Tibial artery (tissue), 4 donors: ENCODE measurements around the gene ZNF367.

Experiments used
- DNase-seq, 2 donors: peaks; one replicate each; pipeline ENCODE4 v3.0.0-alpha.2; 2019
- H3K27ac ChIP-seq, 2 donors: fragments of 200-600 bp; sonication (generic) in 1 of 2; 1 replicate in 1 of 2; 2 replicates in 1 of 2; pipeline ENCODE4 v1.5.1; 2018 to 2019; ENCODE audit warnings: mild to moderate bottlenecking in 1 of 2
- H3K27me3 ChIP-seq, 2 donors: fragments of 200-600 bp; sonication (generic) in 1 of 2; one replicate each; pipeline versions ENCODE4 v1.5.1 to v1.6.0; 2016 to 2019
- H3K36me3 ChIP-seq, 3 donors: fragments of 200-600 bp; sonication (generic) in 2 of 3; one replicate each; pipeline ENCODE4 v1.5.1; 2016 to 2019; ENCODE audit warnings: mild to moderate bottlenecking in 2 of 3
- H3K4me1 ChIP-seq, 4 donors: fragments of 200-600 bp; sonication (generic) in 2 of 4; 1 replicate in 3 of 4; 2 replicates in 1 of 4; pipeline ENCODE4 v1.5.1; 2016 to 2019
- H3K4me3 ChIP-seq, 2 donors: fragments of 200-600 bp; sonication (generic) in 1 of 2; 1 replicate in 1 of 2; 2 replicates in 1 of 2; pipeline ENCODE4 v1.5.1; 2018 to 2019; ENCODE audit warnings: mild to moderate bottlenecking in 2 of 2
- H3K9me3 ChIP-seq, 3 donors: fragments of 200-600 bp; sonication (generic) in 1 of 3; one replicate each; pipeline ENCODE4 v1.5.1; 2016 to 2019
- intact Hi-C: fragments of 100-400 bp; cut with DNase I; formaldehyde crosslinking; loops from one replicate; pipeline ENCODE4 v1.15.0; 2023; ENCODE audit warnings: low total_unique reads
- TF ChIP-seq, protein P1 (sequence below), 2 experiments: fragments of 200-600 bp in 1 of 2; fragments of 450-650 bp in 1 of 2; IDR thresholded peaks; one replicate each; pipeline ENCODE4 v1.5.1; 2017 to 2019; ENCODE audit warnings: antibody characterized with exemption in 2 of 2, mild to moderate bottlenecking in 1 of 2, moderate library complexity in 1 of 2

ZNF367 gene

DNA sequence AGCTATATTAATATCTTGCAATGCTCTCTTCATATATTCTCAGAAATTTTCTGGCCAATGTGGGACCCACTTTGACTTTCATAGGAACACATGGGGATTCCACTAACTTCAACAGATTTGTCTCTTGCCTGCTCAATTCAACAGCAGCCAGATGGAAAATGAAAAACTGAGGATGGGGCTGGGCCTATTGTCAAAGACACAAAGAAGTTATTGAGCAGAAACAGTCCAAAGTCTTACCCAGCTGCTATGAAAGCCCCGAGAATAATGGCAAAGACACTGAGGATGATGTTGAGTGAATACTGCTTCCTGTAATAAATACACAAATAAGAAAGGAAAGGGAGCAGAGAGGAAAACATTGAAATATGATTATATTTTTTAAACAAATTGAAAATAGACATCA lies 67.3 kb downstream of the ZNF367 start:
- Histone ChIP-seq H3K4me1 (no peaks in the 10 kb centered on the region), H3K36me3 (peaks cover 13 to 39% (median 30%) of the 10 kb centered on the region in 3 donors), H3K27ac (no peak overlapping the region), H3K4me3 (no peak overlapping the region), H3K9me3 (no peaks in the 10 kb centered on the region), H3K27me3 (no peaks in the 10 kb centered on the region)
- intact Hi-C loops, result no loop called here
- DNase-seq, result no peak
- TF ChIP-seq, protein P1, sequence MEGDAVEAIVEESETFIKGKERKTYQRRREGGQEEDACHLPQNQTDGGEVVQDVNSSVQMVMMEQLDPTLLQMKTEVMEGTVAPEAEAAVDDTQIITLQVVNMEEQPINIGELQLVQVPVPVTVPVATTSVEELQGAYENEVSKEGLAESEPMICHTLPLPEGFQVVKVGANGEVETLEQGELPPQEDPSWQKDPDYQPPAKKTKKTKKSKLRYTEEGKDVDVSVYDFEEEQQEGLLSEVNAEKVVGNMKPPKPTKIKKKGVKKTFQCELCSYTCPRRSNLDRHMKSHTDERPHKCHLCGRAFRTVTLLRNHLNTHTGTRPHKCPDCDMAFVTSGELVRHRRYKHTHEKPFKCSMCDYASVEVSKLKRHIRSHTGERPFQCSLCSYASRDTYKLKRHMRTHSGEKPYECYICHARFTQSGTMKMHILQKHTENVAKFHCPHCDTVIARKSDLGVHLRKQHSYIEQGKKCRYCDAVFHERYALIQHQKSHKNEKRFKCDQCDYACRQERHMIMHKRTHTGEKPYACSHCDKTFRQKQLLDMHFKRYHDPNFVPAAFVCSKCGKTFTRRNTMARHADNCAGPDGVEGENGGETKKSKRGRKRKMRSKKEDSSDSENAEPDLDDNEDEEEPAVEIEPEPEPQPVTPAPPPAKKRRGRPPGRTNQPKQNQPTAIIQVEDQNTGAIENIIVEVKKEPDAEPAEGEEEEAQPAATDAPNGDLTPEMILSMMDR (IDR thresholded peaks at IDR 0.05), result no peak

DNA sequence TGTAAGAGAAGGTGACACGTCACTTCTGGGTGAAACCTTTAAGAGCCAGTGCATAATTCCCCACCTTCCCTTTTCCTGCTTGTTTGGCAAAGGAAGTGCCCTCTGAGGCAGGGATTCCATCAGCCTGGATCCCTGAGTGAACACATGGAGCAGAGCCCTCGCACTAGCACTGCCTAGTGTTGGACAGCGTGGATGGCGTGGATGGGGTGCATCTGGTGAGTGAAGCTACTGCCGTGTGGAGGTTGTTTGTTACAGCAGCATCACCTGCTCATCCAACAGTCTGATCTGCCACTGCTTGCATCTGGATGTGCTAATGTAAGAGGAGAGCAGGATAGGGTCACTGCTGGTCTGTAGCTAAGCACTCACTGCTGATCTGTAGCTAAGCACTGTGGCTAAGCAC lies 69.9 kb downstream of the ZNF367 start:
- H3K36me3 ChIP-seq, result peaks cover 12 to 30% (median 19%) of the 10 kb centered on the region in 3 donors
- no peak overlapping the region for H3K27ac ChIP-seq
- intact Hi-C loops, result no loop called here

DNA sequence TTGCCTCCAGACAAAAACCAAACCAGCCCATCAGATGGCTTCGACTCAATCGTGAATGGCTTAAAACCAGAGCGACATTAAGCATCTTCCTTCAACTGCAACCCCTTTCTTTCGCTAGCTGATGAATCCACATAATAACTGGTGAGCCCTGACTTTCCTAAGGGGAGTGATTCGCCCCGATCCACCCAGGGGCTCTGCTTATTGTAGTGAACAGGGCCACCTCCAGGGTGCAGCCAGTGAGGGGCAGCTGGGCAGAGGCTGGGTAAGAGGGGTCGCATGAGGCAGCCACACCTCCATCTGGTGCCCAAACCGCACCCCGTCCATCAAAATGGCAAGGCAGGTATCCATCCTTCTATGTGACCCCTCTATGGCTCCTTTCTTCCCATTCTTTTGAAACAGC lies 72.6 kb downstream of the ZNF367 start:
- no peak overlapping the region for H3K4me3 ChIP-seq
- no peak for DNase-seq
- intact Hi-C loops, result no loop called here
- no peaks in the 10 kb centered on the region for H3K27me3 ChIP-seq
- peaks cover 25 to 38% (median 29%) of the 10 kb centered on the region in 3 donors for H3K36me3 ChIP-seq
- H3K9me3 ChIP-seq, result no peaks in the 10 kb centered on the region
- H3K4me1 ChIP-seq, result peaks cover 0 to 11% (median 0%) of the 10 kb centered on the region in 4 donors
- peak overlapping the region; percentile 0 to 12 for H3K27ac ChIP-seq
- TF ChIP-seq, protein P1 (IDR thresholded peaks at IDR 0.05), result no peak

More for the DNA sequence above, 69.9 kb downstream of the ZNF367 start:
- H3K4me3 ChIP-seq, result no peak overlapping the region
- TF ChIP-seq, protein P1 (IDR thresholded peaks at IDR 0.05), result no peak
- H3K27me3 ChIP-seq, result no peaks in the 10 kb centered on the region
- H3K9me3 ChIP-seq, result no peaks in the 10 kb centered on the region
- DNase-seq, result no peak
- H3K4me1 ChIP-seq, result peaks cover 0 to 10% (median 0%) of the 10 kb centered on the region in 4 donors

DNA sequence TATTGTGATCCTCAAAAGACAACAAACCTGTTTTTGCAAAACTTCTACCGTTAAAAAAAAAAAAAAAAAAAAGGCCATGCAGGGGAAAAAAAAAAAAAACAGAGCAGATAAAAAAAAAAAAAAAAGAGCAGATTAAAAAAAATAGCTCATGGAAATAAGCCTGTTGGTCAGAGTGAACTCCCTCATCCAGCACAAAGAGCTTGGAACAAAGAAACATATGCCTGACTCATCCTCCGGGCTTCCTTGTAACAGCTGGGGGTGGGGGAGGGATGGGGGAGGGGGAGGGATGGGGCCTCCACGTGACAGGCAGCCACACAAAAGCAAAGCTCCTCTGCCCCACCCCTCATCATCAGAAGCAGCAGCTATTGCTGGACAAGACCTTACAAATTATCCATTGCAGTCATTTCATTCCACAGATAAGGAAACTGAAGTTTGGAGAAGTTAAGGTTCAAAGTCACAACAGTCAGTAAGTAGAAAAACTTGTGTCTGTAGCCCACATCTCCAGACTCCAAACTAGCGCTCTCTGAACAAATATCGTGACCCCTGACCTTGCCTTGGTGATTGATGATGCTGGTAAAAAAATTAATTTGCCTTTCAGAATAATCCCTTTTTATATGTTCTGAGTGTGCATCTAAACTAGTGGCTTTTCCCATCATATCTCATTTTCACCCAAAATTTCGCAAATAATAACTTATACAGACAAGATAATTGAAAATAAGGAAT lies 73.6 kb downstream of the ZNF367 start:
- TF ChIP-seq, protein P1 (IDR thresholded peaks at IDR 0.05), result no peak
- no peak overlapping the region for H3K4me3 ChIP-seq
- peak; percentile 67 to 74 for DNase-seq
- H3K9me3 ChIP-seq, result no peaks in the 10 kb centered on the region
- peak overlapping the region; percentile 0 to 12 for H3K27ac ChIP-seq
- peaks cover 0 to 11% (median 0%) of the 10 kb centered on the region in 4 donors for H3K4me1 ChIP-seq
- H3K36me3 ChIP-seq, result peaks cover 25 to 35% (median 29%) of the 10 kb centered on the region in 3 donors
- no peaks in the 10 kb centered on the region for H3K27me3 ChIP-seq
- intact Hi-C loops, result no loop called here

DNA sequence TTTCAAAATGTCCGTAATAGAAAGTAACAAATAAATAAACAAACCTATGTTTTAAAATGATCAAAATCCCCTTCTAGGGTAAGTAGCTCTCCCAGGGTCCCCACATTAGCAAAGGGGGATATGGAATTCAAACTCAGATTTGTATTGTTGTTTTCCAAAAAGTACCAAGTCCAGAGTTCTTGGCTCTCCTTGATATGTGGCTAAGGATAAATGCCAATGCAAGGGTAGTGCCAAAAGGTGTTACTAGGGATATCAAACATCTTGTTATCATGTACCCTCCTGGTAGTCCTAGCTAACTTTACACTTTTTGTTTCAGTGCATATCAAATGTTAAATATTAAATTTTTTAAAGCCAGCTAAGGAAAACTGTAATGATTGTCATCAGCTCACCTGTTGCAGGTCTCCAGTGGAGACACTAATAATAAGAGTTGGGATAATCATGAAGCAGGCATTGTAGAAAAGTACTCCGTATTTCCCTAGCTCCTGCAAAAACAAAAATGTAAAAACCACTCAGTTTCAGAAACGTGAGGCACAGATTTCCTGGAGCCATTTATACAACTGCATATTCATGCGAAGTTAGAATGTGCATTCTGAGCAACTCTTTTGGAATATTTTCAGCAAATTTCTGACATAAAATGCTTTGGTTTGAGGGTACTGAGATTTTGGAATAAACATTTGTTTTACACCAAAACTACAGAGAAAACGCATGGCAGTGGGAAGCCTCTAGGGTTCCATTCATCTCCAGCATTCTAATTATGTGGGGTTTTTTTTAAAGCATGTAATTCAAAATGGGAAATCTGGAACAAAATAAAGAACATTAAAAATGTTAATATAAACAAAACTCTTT lies 74.4 kb downstream of the ZNF367 start:
- peaks cover 21 to 28% (median 26%) of the 10 kb centered on the region in 3 donors for H3K36me3 ChIP-seq
- H3K9me3 ChIP-seq, result no peaks in the 10 kb centered on the region
- no peak overlapping the region for H3K4me3 ChIP-seq
- H3K4me1 ChIP-seq, result peaks cover 0 to 11% (median 0%) of the 10 kb centered on the region in 4 donors
- intact Hi-C loops, result no loop called here
- H3K27ac ChIP-seq, result no peak overlapping the region
- no peaks in the 10 kb centered on the region for H3K27me3 ChIP-seq
- TF ChIP-seq, protein P1 (IDR thresholded peaks at IDR 0.05), result no peak
- no peak for DNase-seq
